Activated CD8-positive, alpha-beta memory T cell treated with anti-CD3 and anti-CD28 coated beads for 48 hours (primary cell): ENCODE measurements around the gene GTPBP4.

Source experiments
- DNase-seq, 3 experiments: peaks; one replicate each; pipeline ENCODE4 v3.0.0-alpha.2; 2020; ENCODE audit warnings: low read depth in 2 of 3, low spot score in 2 of 3

Gene GTPBP4

DNA sequence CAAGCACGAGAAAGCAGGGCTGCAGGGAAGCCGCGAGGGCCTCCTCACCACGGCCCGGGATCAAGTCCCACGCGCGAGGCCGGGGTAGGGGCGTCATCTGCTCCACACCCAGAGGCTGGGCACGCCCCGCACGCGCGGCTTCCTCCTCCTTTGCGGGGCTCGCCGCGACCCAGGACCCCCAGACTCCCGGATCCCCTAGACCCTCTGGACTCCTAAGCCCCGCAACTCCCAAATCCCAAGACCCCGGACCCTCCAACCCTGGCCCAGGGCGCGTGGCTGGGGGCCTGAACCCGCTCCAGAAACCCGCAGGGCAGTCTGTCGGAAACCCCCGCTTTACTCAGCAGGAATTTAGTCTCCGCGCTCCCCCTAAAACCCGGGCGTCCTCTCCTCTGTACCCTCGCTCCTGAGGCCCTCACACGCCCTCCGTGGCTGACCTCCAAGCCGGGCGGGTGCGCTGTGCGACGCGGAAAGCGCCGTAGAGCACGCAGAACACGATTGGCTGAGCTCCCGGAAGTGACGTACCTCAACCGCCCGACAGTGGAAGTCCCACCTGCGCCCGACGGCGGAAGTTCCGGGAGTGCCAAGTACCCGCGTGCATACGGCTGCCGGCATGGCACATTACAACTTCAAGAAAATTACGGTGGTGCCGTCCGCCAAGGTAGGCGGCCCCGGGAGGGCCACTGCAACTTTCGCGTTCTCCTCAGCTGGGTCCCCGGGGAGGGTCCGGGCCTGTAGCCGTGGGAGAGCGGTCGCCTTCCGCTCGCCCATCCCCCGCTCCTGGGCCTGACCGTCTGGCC lies at the start of gene GTPBP4:
Gene GTPBP4 (plus strand): TSS at position 565 of the 797 bp plus-strand sequence. CDS start 46 bp downstream, at position 611.
- DNase-seq = peak; percentile 90 to 96 (median 91)

DNA sequence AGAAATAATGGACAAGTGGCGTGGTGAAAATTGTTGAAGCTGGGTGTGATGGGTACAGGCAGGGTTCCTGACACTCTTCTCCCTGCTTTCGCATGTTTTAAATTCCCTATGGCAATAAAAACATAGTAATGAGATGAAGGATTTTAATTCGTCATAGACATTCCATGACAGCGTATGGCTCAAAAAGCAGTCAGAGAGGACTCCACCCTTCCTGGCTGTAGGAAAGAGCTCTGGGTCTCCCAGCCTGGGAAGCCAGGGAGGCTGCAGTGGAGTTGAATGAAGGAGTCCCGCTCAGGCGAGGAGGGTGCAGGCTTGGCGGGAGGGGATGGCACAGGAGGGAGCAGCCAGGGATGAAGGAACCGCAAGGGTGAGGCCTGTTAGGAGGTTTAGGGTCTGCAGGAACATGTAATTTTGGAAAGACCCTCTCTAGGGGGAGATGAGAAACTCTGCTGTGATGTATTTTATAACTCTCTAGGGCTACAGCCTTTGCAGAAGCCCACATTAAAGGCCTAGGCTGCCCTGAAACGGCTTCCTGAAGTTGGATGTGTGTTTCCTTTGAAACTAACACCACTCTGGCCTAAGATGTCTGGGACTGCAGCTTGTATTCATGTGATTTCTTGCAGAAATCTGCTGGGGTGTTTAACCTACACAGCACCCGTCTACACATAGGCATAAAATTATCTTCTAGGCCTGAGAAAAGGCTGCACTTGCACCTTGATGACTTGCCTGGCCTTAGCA lies 49.1 kb upstream of the GTPBP4 start:
- DNase-seq = no peak

DNA sequence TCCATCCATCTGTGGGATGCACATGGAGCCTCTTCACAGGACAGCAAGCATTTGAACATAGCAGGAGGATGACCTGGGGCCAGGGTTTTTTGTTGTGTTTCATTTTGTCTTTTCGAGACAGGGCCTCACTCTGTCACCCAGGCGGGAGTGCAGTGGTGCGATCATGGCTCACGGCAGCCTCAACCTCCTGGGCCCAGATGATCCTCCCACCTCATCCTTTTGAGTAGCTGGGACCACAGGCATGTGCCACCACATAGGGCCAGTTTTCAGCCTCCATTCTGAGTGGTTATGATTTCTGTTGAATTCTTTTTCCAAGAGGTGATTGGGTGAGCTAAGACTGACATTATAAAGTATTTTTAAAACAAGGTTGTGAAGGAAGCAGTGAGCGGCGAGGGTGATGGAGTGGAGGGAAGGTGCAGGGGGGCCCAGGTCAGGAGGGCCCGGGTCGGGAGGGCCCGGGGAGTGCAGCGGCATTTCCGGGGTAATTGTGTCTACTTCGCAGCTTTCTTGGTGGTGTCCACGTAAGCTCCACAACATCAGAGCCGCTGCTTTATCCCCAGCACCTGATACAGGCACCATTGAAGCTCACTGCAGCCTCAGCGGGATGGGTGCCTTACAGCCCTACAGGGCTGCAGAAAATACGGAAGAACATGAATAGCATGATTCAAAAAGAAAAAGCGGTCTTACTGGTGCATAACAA lies 44.8 kb upstream of the GTPBP4 start:
- no peak for DNase-seq

DNA sequence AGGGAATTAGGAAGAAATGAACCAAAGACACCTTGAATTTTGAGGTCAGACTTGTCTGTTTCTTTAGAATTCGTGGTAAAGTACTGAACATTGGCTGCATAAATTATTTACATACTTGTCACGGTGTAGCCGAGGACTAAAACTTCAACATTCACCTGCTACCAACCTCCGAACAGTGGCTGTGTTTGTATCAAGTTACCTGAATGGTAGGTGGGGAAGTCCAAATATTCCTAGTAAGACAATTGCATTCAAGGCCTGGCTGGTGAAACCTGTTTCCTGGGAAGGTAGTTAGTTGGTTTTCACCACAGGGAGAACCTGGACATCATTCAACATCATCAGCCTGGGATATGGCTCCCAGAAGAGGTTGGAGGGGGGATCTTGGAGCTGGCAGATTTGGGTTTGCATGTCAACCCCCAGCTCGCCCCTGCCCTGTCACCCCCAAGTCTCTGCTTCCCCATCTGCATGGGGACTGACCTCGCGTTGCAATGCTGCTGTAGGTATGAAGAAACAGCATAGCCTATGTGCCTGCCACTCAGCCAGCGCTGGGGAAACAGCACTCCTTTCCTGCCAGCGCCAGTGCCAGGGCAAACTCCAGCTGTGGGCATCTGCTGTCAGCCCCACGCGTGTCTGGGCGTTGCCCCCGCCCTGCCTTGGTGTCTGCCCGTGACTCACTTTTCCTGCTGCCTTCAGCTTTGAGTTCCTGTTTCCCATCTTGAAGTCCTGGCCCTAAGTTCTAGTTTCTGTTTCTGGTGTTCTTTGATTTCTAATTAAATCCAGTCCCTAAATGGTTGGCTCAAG lies 44.0 kb upstream of the GTPBP4 start:
- DNase-seq = no peak

DNA sequence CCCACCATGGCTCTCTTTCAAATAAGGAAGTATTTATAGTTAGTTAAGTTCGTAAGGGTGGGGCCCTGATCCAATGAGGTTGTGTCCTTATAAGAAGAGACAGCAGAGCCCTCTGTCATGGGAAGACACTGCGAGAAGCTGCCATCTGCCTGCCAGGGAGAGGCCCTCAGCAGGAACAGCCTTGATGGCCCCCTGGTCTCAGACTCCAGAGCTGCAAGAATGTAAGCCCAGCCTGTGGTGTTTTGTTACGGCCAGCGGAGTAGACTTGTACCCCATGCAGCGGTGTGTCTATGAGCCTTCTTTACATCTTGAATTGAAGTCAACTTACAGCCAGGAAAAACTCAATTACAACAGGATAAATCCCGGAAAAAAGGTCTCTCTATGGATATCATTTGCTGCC lies 42.5 kb upstream of the GTPBP4 start:
- no peak for DNase-seq

DNA sequence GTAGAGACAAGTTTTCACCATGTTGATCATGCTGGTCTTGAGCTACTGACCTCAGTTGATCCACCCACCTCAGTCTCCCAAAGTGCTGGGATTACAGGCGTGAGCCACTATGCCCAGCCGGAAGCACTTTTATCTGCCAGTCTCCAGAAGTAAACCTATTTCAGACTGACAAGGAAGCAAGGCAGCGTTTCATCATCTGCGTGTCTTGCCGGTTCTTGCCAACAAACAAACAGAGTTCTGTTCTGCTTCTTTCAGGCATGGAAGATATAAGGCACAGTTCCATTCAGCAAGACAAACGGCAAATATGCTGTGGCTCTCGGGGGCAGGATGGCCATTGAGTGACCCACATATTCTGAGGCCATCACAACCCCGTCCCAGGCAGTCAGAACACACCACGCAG lies 41.2 kb upstream of the GTPBP4 start:
- no peak for DNase-seq

DNA sequence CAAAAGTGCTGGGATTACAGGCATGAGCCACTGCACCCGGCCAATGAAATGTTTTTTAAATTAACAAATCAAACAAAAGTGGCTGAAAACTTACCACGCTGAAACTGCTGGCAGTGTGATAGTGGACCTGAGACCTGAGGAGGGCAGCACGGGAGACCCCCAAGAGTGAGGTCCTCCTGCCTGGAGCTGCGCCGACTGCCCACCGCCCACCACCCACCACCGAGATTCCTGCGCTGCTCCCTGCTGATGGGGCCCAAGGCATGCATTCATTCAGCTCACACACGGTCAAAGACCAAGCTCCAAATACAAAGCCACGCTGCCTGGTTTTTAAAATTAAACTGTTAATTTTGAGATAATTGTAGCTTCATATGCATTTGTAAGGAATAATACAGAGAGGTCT lies 40.4 kb upstream of the GTPBP4 start:
- DNase-seq = no peak

DNA sequence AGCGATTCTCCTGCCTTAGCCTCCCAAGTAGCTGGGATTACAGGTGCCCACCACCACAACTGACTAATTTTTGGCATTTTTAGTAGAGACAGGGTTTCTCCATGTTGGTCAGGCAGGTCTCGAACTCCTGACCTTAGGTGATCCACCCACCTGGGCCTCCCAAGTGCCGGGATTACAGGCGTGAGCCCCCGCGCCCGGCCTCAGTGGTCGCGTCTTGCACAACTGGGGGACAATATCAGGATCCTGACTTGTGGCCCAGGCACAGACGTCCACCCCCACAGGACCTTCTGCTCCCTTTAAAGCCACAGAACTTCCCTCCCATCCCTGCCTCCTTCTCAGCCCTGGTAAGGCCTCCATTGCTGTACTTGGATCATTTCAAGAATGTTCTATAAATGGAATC lies 39.9 kb upstream of the GTPBP4 start:
- no peak for DNase-seq

DNA sequence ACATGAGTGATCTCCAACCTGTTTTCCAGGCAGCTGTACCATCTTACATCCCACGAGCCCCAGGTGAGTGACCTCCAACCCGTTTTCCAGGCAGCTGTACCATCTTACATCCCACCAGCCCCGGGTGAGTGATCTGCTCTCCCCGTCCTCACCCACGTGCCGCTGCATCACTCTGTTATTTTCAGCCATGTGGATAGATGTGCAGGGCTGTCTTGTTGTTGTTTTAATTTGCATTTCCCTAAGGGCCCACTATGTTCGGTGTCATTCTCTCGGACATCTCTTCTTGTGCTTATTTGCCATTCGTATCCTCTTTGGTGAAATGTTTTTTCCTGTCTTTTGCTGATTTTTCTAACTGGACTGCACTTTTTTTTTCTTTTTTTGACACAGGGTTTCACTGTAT lies 38.8 kb upstream of the GTPBP4 start:
- no peak for DNase-seq

DNA sequence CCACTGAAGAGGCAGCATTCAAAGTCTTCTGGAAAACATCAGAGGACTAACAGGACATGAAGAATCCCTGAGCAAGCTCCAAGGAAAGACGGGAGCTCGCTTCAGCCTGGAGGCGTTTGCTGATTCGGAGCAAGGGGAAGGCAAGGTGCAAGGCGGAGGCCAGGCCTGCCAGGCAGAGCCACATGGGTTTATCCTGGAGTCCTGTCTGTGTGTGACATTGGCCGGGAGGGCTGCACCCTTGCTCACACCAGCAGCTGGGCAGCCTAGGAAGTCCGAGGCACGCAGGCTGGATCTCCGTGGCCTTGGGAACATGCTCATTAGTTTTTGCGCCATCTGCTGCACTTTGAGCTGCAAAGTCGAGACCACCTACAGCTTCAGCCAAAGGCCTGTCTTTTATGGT lies 34.4 kb upstream of the GTPBP4 start:
- no peak for DNase-seq

DNA sequence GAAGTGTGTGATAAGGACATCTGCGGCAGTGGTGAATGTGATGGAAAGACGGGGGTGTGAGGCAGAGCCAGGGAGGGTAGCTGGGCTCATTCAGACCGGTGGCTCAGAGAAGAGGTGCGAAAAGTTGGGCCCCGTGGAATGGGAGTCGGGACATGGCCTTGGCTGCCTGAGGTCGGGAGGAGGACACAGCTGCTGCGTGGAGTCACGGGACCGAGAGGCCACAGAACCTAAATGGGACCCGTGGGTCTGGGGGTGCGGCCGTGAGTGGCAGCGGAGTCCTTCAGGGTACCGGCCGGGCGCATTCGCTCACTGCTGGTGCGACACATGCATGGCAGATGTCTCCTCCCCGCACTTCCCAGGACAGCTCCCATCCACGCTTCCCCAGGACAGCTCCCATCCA lies 33.8 kb upstream of the GTPBP4 start:
- no peak for DNase-seq

DNA sequence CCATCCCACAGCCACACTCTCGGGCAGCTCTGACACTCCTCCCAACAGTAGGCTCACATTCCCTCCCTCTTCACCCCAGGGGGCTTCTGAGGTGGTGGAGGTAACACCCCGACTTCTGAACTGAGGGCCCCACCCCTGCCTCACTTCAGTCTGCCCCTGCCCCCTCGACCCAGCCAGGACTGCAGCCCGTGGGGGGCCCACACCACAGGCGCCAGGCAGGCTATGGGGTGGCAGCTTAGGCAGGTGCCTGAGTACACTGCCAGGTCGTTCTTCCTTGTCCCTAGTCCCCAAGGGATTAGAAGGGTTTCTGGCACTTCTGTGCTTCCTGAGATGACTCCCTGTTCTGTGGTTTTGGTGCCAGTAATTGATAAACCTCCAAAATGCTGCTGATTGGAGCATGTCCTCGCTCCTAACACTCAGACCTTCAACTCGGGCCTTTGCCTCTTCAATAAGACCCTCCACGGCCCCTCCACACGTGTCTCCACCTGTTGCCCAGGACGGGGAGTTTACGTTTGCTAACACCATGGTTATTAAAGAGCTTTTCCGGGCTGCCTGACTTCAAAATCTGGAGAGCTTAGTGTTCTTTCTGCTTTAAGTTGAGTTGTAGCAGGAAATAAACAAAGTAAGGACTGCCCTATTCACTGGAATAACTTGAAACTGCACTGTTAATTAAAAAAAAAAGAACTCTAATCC lies 33.0 kb upstream of the GTPBP4 start:
- DNase-seq = no peak

DNA sequence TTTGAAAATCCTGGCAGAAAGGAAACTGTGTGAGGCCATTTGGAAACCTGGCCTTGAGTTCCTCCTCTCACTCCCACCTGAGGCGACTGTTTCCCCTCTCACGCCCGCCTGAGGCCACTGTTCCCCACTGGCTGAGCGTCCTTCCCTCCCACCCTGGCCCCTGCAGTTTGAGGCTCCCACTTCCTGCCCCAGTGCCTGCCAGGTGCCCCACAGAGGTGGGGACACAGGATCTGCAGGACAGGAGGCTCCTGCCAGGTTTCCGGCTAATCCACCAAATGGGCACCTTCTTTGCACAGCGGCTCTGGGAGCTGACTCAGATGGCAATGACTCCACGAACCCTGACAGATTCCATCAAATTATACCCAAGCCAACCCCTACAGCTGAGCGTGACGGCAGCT lies 32.4 kb upstream of the GTPBP4 start:
- no peak for DNase-seq

DNA sequence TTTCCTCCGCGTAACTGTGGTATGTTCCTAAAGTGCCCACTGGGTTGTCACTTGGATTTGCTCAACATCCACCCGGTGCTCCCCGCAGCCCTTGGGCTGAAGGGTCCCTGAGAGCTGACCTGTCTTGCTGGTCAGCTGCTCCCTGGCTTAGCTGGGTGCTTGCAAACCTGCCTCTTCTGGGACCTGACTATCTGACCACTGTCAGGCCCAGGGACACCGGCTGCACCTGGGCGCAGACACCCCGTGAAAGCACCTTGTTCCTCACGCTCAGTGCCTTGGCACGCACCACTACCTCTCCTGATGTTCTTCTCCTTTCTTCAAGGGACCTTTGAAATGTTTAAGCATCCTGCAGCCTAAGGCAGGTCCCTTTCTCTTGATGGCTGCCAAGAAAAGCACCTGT lies 30.1 kb upstream of the GTPBP4 start:
- DNase-seq = no peak

DNA sequence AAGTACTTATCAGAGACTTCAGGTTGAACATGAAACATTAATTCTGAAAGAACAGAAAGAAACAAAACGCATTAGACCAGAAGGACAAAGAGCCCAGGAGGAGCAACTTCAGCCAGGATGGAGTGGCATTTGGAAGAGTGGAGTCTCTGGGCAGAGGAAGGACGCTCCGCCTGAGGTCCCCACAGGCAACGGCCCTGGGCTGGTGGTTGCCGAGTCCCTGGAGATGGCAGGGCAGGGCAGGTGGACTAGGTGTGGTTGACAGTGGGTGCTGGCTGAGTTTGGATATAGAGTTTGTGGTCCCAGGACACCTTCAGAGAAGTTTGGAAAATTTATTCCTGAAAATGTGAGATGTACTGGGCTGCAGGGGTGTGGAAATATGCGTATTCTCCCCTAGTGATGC lies 29.4 kb upstream of the GTPBP4 start:
- DNase-seq = no peak

DNA sequence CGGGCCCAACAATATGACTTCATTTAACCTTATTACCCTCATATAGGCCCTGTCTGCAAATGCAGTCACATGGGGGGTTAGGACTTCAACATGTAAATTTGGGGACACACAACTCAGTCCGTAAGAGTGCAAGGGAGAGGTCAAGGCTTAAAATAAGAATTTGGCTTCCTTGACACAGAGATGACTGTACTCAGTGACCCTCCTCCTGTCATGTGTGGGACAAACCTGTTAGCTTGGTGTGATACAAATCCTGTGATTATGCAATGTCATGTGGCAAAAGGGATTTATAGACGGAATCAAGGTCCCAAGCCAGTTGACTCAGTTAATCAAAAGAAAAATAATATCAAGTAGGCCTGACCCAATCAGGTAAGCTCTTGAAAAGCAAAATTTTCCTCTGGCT lies 25.9 kb upstream of the GTPBP4 start:
- DNase-seq = no peak

DNA sequence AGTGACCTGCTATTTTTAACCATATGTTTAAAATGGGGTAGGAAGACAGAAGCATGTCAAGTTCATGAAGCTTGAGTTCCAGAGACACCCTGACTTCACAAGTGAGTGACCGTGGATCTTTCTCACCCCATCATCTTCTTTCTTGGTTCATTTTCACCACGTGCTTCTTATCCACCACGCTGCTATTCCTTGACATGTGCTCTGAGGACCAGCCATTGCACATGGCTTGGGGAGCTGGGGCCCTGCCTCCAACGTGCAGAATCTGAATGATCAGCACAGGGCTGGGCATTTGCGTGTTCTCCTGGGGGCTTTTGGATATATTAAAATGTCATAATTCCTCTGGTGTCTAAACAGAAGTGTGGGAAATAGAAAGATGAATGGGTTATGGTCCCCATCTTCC lies 25.0 kb upstream of the GTPBP4 start:
- no peak for DNase-seq

DNA sequence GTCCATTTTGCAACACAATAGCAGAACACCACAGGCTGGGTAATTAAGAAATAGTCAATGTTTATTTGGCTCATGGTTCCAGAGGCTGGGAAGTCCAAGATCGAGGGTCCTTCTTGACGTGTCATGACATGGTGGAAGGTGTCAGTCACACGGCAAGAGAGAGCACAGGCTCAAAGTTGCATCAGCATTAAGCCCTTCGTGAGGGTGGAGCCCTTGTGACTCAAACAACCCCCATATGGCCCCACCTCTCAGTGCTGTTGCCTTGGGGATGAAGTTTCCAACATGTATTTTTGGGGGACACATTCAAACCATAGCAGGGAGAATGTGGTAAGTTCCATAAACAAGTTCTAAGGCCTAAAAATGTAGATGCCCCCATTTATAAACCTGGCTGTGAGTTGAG lies 24.6 kb upstream of the GTPBP4 start:
- DNase-seq = no peak

DNA sequence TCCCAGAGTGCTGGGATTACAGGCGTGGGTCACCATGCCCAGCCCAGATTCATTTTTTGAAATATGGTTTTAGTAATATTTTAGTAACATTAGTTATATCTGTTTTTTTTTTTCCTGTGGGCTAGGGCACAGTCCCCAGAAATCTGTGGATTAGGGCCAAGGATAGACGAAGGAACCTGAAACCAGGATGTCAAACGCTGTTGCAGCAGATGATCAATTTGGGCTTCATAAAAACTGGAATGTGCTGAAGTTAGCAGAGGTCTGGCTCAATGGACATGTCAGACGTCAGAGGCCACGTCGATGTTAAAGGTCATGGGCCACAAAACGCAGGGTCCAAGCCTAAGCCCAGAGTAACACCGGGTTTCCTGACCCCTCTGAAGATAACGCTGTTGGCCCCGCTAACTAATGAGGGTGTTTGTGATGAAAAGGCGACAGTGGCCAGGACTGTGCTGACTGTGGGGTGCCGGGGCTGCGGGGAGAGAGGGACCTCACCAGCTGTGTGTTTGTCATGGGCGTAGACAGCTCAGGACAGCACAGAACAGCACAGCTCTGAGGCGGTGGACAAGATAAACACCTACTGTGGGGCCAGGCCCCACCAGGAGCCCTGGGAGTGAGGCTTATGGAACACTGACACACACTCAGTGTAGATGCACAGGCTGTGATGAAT lies 23.8 kb upstream of the GTPBP4 start:
- DNase-seq = no peak

DNA sequence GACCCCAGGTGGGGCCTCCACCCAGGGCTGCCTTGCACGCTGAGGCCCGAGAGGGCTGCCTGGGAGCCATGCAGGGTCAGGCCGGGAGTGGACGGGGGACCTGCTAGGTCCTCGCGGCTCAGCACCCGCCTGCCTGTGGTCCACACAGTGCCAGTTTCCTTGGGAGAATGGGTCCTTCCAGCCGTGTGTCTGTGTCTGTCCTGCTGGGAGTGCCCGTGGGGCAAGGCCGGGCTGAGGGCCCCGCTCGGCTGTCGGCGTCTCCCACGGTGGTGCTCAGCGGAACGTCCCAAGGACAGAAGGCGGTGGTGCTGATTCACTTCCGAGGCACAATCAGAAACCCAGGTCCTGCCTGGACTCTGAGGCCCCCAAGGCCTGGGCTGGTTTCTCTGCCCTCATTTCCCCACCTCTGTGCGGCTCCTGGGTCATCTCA lies 23.2 kb upstream of the GTPBP4 start:
- DNase-seq = no peak
